ENCODE results near the gene ADAMTSL3.
"Not testable (repeated sequence)": the region's sequence is repeated elsewhere in the genome, so short reads cannot be mapped to it uniquely, and the experiment has no call there.

The ADAMTSL3 gene

DNA sequence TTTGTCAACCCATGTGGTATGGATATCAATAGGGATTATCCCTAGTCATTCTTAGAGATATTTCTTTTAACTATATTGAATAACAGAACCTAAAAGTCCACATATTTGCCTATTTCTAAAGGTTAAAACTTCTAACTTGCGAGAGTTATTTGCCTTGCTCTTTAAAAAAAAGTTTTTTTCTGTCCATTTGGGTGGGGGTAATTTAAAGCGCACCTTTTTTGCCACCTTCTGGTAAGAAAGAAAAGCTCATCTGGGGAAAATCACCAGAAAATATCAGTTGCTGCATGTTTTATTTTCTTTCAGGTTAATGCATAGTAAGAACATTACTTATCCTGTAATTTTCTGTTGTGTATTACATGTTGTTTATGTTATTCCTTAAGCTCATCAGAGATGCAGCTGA, 339.7 kb downstream of the ADAMTSL3 start:
- DNase-seq: no peak

- DNase-seq: no peak
Observed at GRCh38 chr15:83998486-83998885, 344.6 kb downstream of the ADAMTSL3 start.

GRCh38 chr15:83999396-84000135, 345.6 kb downstream of the ADAMTSL3 start:
- no peak for DNase-seq

GRCh38 chr15:84001037-84001436, 347.1 kb downstream of the ADAMTSL3 start:
- no peak for DNase-seq

DNA sequence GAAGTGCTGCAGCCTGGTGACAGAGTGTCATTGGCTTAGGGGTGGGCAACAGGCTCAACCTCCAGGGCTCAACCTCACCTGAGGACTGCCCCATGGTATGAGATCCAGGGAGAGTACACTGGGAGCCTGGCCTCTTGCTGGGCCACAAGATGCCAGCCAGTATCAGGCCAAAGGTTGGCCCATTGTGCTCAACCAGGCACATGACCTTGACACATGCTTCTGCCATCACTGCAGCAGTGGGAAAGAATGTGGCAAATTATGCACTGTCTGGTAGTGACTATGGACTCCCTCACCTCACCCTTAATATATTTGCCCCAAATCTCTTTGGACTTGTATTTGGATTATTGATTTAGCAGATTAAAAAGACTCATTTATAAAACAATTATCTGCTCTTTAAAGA, 347.7 kb downstream of the ADAMTSL3 start:
- DNase-seq: no peak

DNA sequence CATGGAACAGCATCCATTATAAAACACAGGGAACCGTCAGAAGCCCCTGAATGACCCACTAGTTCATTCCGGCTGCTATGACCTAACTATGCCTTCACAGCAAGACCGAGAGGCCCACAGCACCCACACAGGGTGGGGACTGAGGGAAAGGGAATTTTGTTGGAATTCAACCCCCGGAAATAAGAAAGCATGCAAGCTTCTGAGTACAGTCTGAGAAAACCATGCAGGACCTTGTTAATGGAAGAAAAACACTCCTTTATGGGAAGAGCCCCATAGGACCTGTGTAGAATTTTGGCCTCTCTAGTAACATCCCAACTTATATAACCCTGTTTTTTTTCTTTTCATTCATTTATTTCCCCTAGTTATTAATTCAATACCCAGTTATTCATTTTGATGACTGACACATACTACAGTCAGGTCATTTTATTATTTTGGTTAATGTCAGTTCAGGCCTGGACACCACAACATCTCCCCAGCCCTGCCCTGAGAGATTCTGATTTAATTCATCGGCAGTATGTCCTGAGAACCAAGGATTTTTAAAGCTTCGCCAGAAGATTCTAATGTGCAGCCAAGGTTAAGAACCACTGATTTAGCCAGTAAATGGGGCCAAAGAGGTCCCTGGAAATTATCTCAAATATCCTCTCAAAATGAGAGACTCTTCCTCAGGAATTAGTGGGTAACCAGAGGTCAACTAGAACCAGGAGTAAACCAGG, 350.0 kb downstream of the ADAMTSL3 start:
- no peak for DNase-seq

- no peak for DNase-seq
Observed at GRCh38 chr15:84006421-84006820, 352.5 kb downstream of the ADAMTSL3 start.

- no peak for DNase-seq
Observed at GRCh38 chr15:84009616-84010015, 355.7 kb downstream of the ADAMTSL3 start.

DNA sequence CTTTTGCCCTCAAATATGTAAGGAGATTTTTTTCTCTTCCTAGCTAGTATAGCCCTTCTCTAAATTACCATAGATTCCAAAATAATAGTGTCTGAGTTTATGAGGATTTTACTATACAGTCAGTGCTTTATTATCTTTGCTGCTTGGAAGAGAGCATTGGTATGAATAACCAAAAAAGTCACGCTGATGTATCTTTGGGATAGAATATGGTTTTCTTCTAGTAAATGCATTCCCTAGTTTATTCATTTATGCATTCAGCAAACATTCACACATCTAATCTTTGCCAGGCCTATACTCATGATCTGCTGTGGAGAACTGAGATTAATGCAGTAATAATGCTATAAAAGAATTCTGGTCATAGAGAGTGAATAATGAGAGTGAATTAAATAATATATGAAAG, 356.3 kb downstream of the ADAMTSL3 start:
- no peak for DNase-seq

GRCh38 chr15:84016371-84016770, 362.4 kb downstream of the ADAMTSL3 start:
- DNase-seq: no peak

DNA sequence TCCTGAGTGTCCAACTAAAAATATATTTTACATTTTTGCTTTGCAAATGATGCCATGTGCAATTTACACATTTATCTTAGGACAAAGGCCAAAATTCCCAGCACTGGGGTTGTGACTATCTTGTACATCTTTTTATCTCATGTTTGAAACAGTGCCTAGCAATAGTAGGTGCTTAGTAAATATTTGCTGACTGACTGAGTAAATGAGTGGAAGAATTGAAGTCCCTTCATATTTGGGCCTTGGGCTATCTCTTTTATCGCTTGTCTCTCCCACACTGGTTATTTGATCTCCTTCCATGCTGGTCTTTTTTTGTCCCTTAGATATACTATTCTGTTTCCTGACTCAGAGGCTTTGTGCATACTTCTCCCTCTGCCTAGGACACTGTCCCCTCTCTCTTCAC, 368.6 kb downstream of the ADAMTSL3 start:
- DNase-seq: no peak

- DNase-seq: no peak
Observed at GRCh38 chr15:84023636-84024035, 369.7 kb downstream of the ADAMTSL3 start.

GRCh38 chr15:84033793-84034553, 380.1 kb downstream of the ADAMTSL3 start:
- DNase-seq: no peak

DNA sequence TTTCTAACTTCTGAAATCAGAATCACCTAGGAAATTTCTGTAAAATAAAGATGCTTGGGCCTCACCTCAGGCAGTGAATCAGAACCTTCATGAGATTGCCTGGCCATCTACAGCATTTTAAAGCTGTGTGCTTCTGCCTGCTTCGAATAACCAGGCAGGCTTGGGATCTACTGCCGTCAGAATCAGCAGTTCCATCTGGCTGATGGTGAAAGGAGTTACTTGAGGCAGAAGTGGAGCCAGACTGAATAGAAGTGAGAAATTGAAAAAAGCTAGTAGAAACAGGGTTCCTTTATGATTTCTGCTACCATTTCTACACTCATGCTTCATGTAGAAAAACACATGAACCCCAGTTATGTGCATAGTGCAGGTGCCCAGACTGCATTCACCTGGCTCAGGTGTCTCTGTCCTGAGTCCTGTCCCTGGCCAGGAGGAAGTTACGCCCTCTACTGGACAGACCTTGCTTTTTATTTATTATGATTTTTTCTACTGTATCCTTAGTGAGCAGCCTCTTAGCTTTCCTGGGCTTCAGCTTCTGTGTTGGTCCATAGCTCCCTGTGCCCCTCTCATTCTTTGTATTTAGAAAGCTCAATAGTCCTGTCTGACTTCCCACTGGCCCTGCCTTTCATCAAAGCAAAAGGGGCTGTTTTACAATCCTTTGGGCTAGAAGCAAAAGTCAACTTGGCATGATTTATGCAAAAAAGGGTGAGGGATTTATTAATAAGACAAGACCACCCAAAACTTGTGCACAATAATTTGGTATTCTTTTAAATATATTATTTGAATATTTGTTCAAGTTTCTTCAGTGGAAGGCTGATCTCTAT, 380.9 kb downstream of the ADAMTSL3 start:
- no peak for DNase-seq

DNA sequence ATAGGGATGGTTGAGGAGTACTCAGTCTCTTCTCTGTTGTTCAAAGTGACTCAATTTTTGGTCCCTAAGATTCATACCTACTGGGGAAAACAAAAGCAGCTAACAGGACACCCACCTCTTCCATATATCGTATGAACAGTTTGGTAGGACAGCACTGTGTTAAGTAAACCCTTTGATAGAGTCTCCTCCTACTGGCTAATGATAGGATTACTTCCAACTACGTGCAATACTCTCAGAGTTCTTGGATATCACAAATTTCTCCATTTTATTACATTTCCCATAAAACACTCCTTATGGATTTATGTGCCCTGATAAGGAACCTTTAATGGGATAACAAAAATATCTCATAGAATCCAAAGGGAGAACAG, 381.5 kb downstream of the ADAMTSL3 start:
- DNase-seq: no peak

DNA sequence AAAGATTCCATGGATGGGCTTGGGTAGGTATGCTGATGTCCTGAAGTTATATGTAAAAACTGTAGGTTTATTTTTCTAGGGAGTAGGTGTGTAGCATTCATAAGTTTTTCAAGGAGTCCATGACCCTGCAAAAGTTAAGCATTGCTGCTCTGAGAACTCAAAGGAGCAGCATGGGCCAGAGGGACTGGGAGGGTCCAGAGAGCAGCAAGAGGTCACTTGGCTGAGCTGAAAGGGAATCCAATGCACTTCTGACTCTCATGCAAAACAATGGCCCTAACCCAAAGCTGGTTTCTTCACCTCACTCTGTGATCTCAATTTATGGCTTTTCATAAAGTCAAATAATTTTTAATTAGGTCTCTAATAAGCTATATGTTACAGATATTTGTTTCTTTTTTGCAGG, 383.4 kb downstream of the ADAMTSL3 start:
- no peak for DNase-seq

- DNase-seq: peak; percentile 4
Observed at GRCh38 chr15:84042434-84043056, 388.6 kb downstream of the ADAMTSL3 start.

DNA sequence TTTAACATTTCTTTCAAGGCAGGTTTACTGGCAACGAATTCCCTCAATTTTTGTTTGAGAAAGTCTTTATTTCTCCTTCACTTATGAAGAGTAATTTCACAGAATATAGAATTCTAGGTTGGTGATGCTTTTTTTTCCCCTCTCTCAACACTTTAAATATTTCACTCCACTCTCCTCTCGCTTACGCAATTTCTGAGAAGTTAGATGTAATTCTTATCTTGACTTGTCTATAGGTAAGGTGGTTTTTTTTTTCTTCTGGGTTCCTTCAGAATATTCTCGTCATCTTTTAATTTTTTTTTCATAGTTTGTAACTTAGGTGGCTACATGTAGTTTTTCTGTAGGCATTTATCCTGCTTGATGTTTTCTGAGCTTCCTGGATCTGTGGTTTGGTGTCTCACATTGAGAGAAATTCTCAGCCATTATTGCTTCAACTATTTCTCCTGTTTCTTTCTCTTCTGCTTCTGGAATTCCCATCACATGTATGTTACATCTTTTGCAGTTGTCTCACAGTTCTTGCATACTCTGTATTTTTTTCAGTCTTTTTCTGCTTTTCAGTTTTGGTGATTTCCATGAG, 392.2 kb downstream of the ADAMTSL3 start:
- no peak for DNase-seq

DNA sequence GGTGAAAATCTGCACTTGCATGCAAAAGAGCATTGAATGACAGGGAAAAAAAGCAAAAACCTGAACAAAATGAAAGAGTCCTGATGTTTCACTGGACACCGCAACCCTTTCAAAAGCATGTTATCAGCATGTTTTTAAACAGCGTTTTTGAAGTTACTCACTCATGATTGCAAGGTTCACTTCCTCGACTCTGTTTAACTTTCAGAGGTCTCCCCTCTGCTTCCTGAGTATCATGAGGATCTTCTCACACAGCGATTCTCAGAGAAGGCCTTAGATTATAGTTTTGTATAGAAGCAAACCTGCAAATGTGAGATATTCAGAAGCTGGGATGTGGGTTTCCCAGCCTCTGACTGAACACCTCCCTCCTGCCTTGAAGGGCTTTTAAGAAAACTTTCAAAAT, 395.6 kb downstream of the ADAMTSL3 start:
- DNase-seq: not testable (repeated sequence)

DNA sequence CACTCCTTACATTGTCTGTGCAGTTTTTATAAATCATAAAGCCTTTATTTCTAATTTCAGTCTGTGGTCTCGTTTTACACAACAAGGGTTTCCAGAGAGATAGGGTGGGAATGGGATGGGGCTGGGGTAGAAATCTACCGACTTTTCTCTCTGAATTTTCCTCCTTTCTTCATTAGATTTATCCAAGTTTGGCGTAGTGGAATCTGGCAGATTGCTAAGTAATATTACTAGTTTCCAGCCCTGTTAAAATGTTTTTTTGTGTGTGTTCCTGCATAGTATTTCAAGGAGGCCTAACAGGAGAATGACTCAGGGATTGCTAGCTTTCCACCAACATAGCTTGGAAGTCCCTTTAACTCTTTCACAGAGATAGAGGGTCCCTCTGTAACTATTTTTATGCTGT, 396.2 kb downstream of the ADAMTSL3 start:
- no peak for DNase-seq

GRCh38 chr15:84051146-84051545, 397.2 kb downstream of the ADAMTSL3 start:
- DNase-seq: not testable (repeated sequence)

GRCh38 chr15:84054544-84054943, 400.6 kb downstream of the ADAMTSL3 start:
- DNase-seq: not testable (repeated sequence)

Measured in NCI-H2171 (cell line).